PFSK-1 (cell line): ENCODE measurements around the gene AASDH.

Experiments
- FOXP2 ChIP-seq: optimal IDR thresholded peaks from 2 replicates; pipeline ENCODE3; 2011; ENCODE audit warnings: borderline replicate concordance, control low read depth, inconsistent platforms; ENCODE audit not compliant: insufficient read depth; ENCODE audit errors: extremely low read length, extremely low read depth
- POLR2AphosphoS5 ChIP-seq: IDR thresholded peaks from 2 replicates; pipeline ENCODE4 v1.6.1; 2012; ENCODE audit warnings: low read depth, mild to moderate bottlenecking, control low read depth, low read length, moderate library complexity
- SIN3A ChIP-seq: IDR thresholded peaks from 2 replicates; pipeline ENCODE4 v1.6.1; 2012; ENCODE audit warnings: mild to moderate bottlenecking, low read length, moderate library complexity, borderline replicate concordance; ENCODE audit not compliant: insufficient read depth
- TAF1 ChIP-seq: IDR thresholded peaks from 2 replicates; pipeline ENCODE4 v1.6.1; 2012; ENCODE audit warnings: low read length, control low read depth, borderline replicate concordance; ENCODE audit not compliant: insufficient read depth
- TF ChIP-seq, protein P1 (sequence below), 2 experiments: IDR thresholded peaks; 2 replicates each; pipeline versions ENCODE4 v1.6.1 to v1.8.0; 2011 to 2012; ENCODE audit warnings: low read depth in 2 of 2, low read length in 2 of 2, control low read depth in 1 of 2, inconsistent platforms in 1 of 2, mild to moderate bottlenecking in 1 of 2, moderate library complexity in 1 of 2; ENCODE audit not compliant: insufficient read depth in 1 of 2

Gene AASDH

DNA sequence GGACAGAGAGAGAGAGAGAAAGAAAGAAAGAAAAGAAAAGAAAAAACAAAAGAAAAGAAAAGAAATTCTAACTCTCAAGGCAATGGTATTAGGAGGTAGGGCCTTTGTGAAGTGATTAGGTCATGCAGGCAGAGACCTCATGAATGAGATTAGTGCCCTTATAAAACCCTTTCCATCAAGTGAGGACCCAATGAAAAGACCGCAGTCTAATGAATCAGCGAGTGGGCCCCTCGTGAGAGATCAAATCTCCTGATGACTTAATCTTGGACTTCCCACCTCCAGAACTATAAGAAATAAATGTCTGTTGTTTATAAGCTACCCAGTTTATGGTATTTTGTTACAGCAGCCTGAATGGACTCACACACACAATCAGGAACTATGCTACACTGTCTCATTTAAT is 16.9 kb downstream of the AASDH start:
- TF ChIP-seq FOXP2 (no peak), SIN3A (no peak), POLR2AphosphoS5 (no peak), TAF1 (no peak)
- TF ChIP-seq, protein P1, sequence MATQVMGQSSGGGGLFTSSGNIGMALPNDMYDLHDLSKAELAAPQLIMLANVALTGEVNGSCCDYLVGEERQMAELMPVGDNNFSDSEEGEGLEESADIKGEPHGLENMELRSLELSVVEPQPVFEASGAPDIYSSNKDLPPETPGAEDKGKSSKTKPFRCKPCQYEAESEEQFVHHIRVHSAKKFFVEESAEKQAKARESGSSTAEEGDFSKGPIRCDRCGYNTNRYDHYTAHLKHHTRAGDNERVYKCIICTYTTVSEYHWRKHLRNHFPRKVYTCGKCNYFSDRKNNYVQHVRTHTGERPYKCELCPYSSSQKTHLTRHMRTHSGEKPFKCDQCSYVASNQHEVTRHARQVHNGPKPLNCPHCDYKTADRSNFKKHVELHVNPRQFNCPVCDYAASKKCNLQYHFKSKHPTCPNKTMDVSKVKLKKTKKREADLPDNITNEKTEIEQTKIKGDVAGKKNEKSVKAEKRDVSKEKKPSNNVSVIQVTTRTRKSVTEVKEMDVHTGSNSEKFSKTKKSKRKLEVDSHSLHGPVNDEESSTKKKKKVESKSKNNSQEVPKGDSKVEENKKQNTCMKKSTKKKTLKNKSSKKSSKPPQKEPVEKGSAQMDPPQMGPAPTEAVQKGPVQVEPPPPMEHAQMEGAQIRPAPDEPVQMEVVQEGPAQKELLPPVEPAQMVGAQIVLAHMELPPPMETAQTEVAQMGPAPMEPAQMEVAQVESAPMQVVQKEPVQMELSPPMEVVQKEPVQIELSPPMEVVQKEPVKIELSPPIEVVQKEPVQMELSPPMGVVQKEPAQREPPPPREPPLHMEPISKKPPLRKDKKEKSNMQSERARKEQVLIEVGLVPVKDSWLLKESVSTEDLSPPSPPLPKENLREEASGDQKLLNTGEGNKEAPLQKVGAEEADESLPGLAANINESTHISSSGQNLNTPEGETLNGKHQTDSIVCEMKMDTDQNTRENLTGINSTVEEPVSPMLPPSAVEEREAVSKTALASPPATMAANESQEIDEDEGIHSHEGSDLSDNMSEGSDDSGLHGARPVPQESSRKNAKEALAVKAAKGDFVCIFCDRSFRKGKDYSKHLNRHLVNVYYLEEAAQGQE (IDR thresholded peaks at IDR 0.05; ENCODE audit: insufficient read depth in 1 of 2, low read depth in 2 of 2, low read length in 2 of 2) = no peak

DNA sequence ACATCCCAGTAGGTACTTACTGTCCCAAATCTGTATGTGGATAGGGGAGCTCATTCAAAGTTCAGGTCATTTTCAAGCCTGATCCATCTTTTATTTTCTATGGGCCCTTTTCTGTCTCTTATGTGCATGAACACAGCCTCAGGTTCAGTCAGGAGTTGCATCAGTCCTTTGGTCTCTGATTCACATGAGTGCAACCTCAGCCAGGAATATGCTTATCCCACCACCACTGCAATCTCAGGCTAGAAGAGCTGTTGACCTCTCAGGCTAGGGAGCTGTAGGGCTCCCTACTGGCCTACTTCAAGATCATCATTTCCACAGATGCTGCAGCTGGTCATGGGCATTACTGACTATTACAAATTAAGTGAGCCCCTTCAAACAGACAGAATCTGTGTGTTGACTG is 27.2 kb downstream of the AASDH start:
- TF ChIP-seq TAF1 (no peak), POLR2AphosphoS5 (no peak), FOXP2 (no peak), SIN3A (no peak)
- TF ChIP-seq, protein P1 (IDR thresholded peaks at IDR 0.05; ENCODE audit: insufficient read depth in 1 of 2, low read depth in 2 of 2, low read length in 2 of 2) = no peak

DNA sequence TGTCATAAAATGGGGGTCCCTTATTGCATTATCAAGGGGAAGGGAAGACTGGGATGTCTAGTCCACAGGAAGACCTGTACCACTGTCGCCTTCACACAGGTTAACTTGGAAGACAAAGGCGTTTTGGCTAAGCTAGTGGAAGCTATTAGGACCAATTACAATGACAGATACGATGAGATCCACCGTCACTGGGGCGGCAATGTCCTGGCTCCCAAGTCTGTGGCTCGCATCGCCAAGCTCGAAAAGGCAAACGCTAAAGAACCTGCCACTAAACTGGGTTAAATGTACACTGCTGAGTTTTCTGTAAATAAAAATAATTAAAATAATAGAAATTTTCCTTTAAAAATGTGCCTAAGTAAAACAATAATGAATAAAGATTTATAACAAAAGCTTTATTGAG is 30.6 kb downstream of the AASDH start:
- TF ChIP-seq SIN3A = no peak
- TF ChIP-seq, protein P1 (IDR thresholded peaks at IDR 0.05; ENCODE audit: insufficient read depth in 1 of 2, low read depth in 2 of 2, low read length in 2 of 2) = no peak
- TF ChIP-seq FOXP2 = no peak
- TF ChIP-seq POLR2AphosphoS5 = no peak
- no peak for TF ChIP-seq TAF1

DNA sequence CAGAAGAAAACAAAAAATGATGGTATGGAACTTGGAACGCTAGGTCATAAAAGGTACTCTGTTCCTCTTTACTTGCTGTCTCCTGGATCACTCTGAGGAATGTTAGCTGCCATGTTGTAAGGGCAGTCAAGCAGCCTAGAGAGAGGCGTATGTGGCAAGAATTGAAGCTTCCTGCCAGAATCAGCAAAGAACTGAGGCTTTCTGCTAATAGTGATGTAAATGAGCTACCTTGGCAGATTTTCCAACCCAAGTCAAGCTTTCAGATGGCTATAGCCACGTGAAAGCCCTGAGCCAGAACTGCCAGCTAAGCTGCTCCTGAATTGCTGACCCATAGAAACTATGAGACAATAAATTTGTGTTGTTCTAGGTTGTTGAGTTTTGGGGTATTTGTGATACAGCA is 38.7 kb downstream of the AASDH start:
- TF ChIP-seq FOXP2 (no peak), SIN3A (no peak), POLR2AphosphoS5 (no peak), TAF1 (no peak)
- TF ChIP-seq, protein P1 (IDR thresholded peaks at IDR 0.05; ENCODE audit: insufficient read depth in 1 of 2, low read depth in 2 of 2, low read length in 2 of 2) = no peak

DNA sequence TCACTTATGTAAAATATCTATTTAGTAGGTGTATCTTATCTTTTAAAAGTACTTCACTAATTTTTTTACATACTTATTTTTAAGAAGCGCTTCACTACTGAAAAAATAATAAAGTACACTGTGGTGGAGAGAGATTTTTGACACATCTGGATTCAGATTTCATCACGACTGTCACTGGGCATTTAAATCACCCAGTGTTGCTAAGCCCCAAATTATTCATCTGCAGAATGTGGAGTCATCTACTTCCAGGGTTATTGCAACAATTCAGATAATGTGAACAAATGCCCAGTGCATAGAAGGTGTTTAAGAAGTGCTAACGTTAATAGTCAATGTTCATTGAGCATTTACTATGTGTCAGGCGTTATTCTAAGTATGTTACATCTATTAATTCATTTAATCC is 41.8 kb downstream of the AASDH start:
- TF ChIP-seq FOXP2 = no peak
- no peak for TF ChIP-seq TAF1
- TF ChIP-seq POLR2AphosphoS5 = no peak
- no peak for TF ChIP-seq SIN3A
- TF ChIP-seq, protein P1 (IDR thresholded peaks at IDR 0.05; ENCODE audit: insufficient read depth in 1 of 2, low read depth in 2 of 2, low read length in 2 of 2) = no peak
